HEK293 (cell line): Measurements from ENCODE around the gene RACGAP1.

ENCODE experiments used
- ZNF175 ChIP-seq: fragments of 450-650 bp; formaldehyde crosslinking; IDR thresholded peaks from 2 replicates; pipeline ENCODE4 v1.5.1; 2016; ENCODE audit warnings: missing biosample characterization, missing genetic modification characterization
- ZNF777 ChIP-seq: fragments of 450-650 bp; formaldehyde crosslinking; IDR thresholded peaks from 2 replicates; pipeline ENCODE4 v1.5.1; 2017; ENCODE audit warnings: missing biosample characterization, missing genetic modification characterization, borderline replicate concordance

DNA sequence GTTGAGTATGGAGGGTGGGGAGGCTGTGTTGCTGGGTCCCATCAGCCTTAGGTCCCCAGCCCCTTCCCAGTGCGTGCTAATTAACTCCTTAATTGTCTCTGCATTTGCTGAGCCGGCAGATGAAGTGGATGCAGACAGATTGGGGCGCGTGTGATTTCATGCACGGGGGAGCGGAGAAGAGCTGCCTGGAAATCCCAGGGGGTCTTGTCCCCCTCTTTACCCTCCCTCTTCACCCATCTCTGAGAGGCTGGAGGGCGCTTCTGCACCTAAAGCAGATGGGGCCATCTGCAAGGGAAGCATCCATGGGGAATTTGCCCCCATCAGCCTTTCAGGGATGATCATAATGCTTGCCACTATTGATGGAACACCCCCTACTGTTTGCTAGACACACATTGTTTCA is 27.7 kb upstream of the RACGAP1 start:
- no peak for TF ChIP-seq ZNF175 (tag by site-specific recombination)
- TF ChIP-seq ZNF777, result no peak
